Measurements from ENCODE around the gene ZNF672.
A peak's percentile ranks its signal among the peaks of the same experiment; 100 is the strongest.
"Not testable (repeated sequence)": the region's sequence is repeated elsewhere in the genome, so short reads cannot be mapped to it uniquely, and the experiment has no call there.

Gene ZNF672

GRCh38 chr1:248853663-248854375 is 15.8 kb downstream of the ZNF672 start:
- DNase-seq: no peak

GRCh38 chr1:248855580-248855979 is 17.6 kb downstream of the ZNF672 start:
- no peak for DNase-seq

GRCh38 chr1:248856176-248856575 is 18.2 kb downstream of the ZNF672 start:
- DNase-seq: no peak

- DNase-seq: no peak
Observed at GRCh38 chr1:248857201-248857600, 19.2 kb downstream of the ZNF672 start.

GRCh38 chr1:248857749-248858095 is 19.7 kb downstream of the ZNF672 start:
- no peak for DNase-seq

GRCh38 chr1:248858096-248858890 is 20.3 kb downstream of the ZNF672 start:
- DNase-seq: peak in 28 of 51 donors; percentile 15 to 92 (median 42)

- DNase-seq: peak; percentile 80 to 98 (median 93)
Observed at GRCh38 chr1:248858891-248859889, 21.2 kb downstream of the ZNF672 start, which contains the start of gene ZNF692. TSS of gene ZNF692 (minus strand) at chr1:248859085. CDS start at chr1:248858309, 776 bp downstream.

GRCh38 chr1:248860007-248860406 is 22.0 kb downstream of the ZNF672 start:
- DNase-seq: no peak

GRCh38 chr1:248861616-248862015 is 23.6 kb downstream of the ZNF672 start:
- no peak for DNase-seq

GRCh38 chr1:248862695-248862997 is 24.6 kb downstream of the ZNF672 start:
- no peak for DNase-seq

GRCh38 chr1:248862998-248863881 is 25.2 kb downstream of the ZNF672 start:
- peak in 47 of 51 donors; percentile 24 to 84 (median 66) for DNase-seq

- DNase-seq: no peak
Observed at GRCh38 chr1:248871837-248872401, 33.9 kb downstream of the ZNF672 start.

- peak in 24 of 51 donors; percentile 15 to 74 (median 40) for DNase-seq
Observed at GRCh38 chr1:248872752-248873408, 34.9 kb downstream of the ZNF672 start.

- peak; percentile 59 to 99 (median 91) for DNase-seq
Observed at GRCh38 chr1:248873409-248873992, 35.5 kb downstream of the ZNF672 start.

GRCh38 chr1:248873993-248874533 is 36.0 kb downstream of the ZNF672 start:
- peak in 42 of 51 donors; percentile 19 to 99 (median 64) for DNase-seq

- DNase-seq: no peak
Observed at GRCh38 chr1:248881261-248881660, 43.2 kb downstream of the ZNF672 start.

- DNase-seq: not testable (repeated sequence)
Observed at GRCh38 chr1:248882427-248882826, 44.4 kb downstream of the ZNF672 start.

GRCh38 chr1:248884632-248885295 is 46.7 kb downstream of the ZNF672 start:
- DNase-seq: no peak

Measured in hypothalamus (tissue), 51 donors.